Endothelial cell of umbilical vein (primary cell): ENCODE results near the gene PSD2.

Experiments
- EZH2 ChIP-seq: IDR thresholded peaks from 2 replicates; pipeline ENCODE4 v1.6.1; 2012; ENCODE audit warnings: borderline replicate concordance, low read depth, mild to moderate bottlenecking, moderate library complexity, low read length, inconsistent platforms; ENCODE audit not compliant: severe bottlenecking
- FOS ChIP-seq: IDR thresholded peaks from 2 replicates; pipeline ENCODE4 v1.6.1; 2011; ENCODE audit warnings: mild to moderate bottlenecking, low read length, moderate library complexity, borderline replicate concordance; ENCODE audit not compliant: insufficient read depth
- JUN ChIP-seq: IDR thresholded peaks from 2 replicates; pipeline ENCODE4 v1.6.1; 2011; ENCODE audit warnings: borderline replicate concordance, low read depth; ENCODE audit not compliant: insufficient read length, insufficient read depth
- POLR2A ChIP-seq: IDR thresholded peaks from 2 replicates; pipeline ENCODE4 v1.6.1; 2012; ENCODE audit warnings: low read depth, mild to moderate bottlenecking, control low read depth, low read length
- TF ChIP-seq, protein P1 (sequence below), 2 donors: IDR thresholded peaks; 1 replicate in 1 of 2; 2 replicates in 1 of 2; pipeline ENCODE4 v1.5.1; 2011; ENCODE audit warnings: low read length in 2 of 2, mild to moderate bottlenecking in 2 of 2, moderate library complexity in 2 of 2, control low read depth in 1 of 2, inconsistent platforms in 1 of 2, low read depth in 1 of 2; ENCODE audit not compliant: insufficient read depth in 1 of 2; ENCODE audit errors: extremely low read depth in 1 of 2
- TF ChIP-seq, protein P2 (sequence below): IDR thresholded peaks from 2 replicates; pipeline ENCODE4 v1.6.1; 2011; ENCODE audit not compliant: insufficient read depth, insufficient read length

DNA sequence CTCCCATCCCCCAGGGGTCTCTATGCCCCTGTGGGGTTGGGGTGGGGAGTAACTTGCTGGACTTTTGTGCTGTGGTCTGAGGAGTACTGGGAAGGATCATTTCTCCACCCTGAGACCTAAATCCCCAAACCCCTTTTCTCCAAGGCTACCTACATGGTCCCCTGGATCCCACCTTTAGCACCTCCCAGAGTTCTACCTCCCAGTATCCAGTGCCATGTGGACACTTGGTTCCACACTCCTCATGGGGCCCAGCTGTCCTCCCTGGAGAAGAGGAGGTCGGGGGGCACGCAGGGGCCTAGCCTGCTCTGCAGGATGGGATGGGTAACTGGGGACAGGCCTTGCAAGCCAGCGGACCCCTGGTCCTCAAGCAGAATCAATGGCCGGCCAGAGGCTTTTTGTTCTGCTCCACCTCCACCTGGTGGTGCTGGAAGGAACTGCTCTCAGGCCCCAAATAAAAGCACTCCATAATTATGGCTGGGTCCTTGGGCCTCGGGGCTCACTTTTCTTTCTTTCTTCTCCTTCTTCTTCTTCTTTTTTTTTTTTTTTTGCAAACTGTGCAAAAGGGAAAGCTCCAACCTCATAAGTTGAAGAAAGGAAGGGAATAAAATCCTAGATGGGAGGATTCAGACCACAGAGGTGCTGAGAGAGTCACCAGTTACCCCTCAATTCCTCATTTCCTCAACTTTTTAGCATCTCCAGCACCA, 68.4 kb downstream of the PSD2 start:
- TF ChIP-seq, protein P1, sequence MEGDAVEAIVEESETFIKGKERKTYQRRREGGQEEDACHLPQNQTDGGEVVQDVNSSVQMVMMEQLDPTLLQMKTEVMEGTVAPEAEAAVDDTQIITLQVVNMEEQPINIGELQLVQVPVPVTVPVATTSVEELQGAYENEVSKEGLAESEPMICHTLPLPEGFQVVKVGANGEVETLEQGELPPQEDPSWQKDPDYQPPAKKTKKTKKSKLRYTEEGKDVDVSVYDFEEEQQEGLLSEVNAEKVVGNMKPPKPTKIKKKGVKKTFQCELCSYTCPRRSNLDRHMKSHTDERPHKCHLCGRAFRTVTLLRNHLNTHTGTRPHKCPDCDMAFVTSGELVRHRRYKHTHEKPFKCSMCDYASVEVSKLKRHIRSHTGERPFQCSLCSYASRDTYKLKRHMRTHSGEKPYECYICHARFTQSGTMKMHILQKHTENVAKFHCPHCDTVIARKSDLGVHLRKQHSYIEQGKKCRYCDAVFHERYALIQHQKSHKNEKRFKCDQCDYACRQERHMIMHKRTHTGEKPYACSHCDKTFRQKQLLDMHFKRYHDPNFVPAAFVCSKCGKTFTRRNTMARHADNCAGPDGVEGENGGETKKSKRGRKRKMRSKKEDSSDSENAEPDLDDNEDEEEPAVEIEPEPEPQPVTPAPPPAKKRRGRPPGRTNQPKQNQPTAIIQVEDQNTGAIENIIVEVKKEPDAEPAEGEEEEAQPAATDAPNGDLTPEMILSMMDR (IDR thresholded peaks at IDR 0.05; ENCODE audit: extremely low read depth in 1 of 2, insufficient read depth in 1 of 2, low read depth in 1 of 2, low read length in 2 of 2), result peak; percentile 75 to 88
- TF ChIP-seq, protein P2, sequence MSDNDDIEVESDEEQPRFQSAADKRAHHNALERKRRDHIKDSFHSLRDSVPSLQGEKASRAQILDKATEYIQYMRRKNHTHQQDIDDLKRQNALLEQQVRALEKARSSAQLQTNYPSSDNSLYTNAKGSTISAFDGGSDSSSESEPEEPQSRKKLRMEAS, result no peak
- no peak for TF ChIP-seq JUN
- peak; percentile 25 for TF ChIP-seq EZH2
- no peak for TF ChIP-seq POLR2A
- no peak for TF ChIP-seq FOS
